ENCODE results near the gene SAPCD2.

Gene SAPCD2

DNA sequence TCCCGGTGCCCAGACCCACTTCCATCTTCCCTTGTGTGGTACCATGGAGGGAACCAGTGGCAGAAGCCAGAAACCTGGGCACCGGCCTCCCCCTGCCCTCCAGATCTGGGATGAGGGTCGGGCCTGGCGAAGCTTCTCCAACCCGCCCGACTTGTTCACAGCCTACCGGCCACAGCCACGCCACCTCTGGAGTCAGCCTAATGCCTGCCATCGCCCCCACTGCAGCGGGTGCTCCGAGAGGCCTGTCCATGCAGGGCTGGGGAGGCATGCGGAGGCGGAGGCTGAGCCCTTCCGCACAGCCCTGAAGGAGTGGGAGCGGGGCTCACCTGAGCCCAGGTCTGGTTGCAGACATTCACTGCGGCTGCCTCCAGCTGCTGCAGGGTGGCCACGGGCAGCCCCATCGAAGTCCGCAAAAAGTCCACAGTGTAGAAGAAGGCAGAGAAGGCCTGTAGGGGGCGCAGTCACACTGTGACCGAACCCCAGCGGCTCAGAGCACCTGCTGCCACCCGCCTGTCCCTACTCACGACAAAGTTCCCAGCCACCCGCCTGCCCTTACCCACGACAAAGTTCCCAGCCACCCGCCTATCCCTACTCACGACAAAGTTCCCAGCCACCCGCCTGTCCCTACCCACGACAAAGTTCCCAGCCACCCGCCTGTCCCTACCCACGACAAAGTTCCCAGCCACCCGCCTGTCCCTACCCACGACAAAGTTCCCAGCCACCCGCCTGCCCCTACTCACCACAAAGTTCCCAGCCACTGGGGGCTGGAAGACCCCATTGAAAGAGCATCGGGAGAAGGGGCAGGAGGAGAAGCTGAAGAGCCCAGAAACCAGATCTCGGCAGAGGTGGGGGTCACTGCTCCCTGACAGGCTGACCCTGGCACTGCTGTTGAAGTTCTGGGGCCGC is 20.6 kb downstream of the SAPCD2 start:
- peak; percentile 62 to 80 for DNase-seq (ENCODE audit: low read depth in 2 of 2)

DNA sequence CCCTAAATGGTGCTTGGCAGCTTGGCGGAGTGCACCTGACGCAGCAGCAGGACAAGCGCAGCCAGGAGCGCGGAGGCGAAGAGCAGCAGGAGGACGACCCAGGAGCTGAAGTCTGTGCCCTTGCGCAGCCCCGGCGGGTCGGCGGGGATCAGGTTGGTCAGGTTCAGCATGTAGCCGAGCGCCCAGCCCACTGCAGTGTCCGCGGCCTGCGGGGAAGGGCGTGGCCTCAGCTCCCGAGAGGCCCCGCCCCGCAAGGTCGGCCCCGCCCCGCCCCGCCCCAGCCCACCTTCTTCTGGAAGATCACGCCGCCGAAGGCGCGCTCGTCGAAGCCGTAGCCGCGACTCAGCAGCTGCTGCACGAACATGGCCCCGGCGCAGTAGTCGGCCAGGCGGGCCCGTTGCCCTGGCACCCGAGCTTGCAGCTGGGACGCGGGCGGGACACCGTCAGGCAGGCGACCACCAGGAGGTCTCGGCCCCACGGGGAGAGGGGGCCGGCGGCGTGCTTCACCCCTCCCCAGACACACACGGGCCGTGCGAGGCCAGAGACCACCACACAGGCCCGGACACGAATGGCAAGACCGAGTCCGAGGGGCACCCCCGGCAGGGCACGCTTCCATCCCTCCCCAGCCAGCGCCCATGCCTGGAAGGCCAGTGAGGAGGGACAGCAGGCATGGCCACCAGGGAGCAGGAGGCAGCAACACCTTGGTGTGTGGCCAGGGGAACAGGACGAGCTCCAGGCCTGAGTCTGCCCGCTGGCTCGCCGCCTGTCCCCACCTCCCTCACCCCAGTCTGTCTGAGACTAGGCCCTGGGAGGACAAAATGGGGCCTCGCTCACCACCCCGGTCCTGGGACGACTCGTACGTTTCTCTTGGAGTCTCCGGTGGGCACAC is 21.5 kb downstream of the SAPCD2 start:
- no peak for DNase-seq (ENCODE audit: low read depth in 2 of 2)

DNA sequence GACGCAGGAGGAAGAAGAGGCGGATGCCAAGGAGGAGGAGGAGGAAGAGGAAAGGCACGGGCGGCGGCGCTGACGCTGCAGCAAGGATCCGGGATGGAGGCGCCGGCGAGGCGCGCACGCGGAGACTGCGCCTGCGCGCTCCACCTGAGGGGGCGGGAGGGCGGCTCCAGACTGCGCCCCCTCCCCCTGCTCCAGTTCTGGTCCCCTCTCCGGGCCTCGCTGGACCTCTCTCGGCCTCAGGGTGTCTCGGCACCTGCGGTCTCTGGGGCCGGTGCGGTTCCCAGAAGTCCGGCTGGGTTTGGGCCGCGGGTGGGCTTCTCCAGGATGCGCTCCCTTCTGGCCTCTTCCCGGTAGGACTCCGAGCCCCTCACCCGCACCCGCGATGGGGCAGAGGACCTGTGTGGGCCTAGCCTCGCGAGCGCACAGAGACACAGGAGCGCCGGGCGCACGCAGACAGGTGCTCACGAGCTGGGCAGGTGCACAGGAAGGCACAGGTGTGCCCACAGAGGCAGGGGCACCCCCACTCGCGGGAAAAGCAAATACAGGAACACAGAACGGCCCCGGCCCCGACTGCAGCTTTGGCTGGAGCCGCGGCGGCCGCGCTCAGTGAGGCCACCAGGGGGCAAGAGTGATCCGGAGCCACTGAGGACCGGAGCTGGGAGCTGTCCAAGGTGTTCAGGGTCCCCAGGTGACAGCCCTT is 24.1 kb downstream of the SAPCD2 start, which contains the start of gene NPDC1:
Gene NPDC1, minus strand, starts transcription at position 90 of the 700 bp plus-strand sequence. CDS start 188 bp downstream, outside the sequence.
- DNase-seq (ENCODE audit: low read depth in 2 of 2): peak; percentile 80

DNA sequence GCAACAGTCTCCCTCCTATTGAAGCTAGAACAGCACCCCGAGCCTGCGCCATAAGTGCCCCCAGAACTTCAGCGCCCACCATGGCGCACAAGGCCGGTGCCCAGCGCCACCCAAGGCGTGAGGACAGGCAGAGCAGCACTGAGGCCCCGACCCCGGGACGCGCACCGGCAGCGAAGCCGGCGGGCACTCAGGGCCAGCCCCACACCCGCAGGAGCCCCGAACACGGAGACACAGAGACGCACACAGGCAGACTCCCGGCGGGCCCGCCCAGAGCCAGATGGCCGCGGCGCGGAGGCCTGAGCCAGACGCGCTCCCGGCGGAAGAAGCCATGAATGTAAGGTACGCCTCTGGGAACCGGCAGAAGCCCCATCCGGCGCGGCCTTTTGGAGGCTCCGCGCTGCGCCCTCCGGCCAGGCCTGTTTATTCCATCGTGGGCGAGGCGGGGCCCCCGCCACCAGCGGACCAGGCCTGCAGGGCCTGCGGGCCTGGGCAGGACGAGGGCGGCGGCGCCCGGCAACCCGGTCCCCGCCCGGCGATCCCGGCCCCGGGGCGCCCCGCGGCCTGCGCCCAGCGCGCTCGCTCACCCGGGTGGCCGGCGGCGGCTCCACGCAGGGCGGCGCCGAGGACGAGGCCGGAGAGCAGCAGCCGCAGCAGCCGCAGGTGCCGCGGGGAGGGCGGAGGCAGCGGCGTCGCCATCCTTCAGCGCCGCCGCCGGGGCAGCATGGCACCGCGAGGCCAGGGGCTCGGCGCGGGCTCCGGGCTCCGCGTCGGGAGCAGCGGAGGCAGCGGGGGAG is 24.9 kb downstream of the SAPCD2 start:
- DNase-seq (ENCODE audit: low read depth in 2 of 2): no peak

DNA sequence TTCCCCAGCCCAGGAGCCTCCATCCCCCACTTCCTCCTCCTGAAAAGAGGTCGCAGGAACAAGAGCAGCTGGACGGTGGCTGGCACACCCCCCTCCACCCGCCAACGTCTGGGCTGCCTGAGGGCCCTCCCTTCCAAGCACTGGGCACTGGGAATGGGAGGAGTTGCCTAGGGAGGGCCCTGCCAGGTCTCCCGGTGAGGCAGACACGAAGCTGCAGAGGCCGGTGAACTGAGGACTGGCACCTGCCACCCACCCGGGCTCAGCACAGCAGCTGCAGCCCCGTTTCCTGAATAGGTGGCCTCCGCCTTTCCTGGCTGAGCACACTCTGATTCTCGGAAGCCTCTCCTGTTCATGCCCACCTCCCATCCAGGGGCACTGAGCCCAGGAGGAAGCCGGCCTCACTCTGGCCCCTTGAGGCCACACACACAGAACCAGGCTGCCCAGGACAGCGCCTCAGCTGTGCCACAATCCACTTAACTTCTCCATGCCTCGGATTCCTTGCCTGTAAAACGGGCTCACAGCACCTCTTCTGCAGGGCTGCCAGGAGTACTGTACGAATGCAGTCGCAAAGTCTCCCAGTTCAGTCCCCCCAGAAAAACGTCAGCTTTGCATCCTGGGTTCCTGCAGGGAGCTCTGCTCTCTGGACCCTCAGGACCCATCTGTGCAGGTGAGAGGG is 25.7 kb downstream of the SAPCD2 start:
- DNase-seq (ENCODE audit: low read depth in 2 of 2): no peak

DNA sequence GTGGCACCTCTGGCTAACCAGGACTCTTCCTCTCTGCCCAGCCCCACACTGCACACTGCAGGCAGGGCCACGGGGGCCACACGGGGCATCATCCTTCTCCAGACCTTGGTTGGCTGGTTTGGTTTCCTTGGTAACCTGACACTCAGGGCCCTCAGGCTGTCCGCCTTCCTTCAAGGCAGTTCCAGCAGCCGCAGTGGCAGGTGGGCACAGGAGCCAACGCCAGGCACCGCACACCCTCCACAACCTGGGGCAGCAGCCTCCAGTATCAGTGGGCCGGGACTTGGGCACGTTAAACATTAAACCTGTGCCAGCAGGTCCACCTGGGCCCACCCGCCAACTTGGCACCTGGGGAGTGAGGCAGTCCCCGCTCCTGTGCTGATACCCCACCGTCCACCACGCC is 26.3 kb downstream of the SAPCD2 start:
- no peak for DNase-seq (ENCODE audit: low read depth in 2 of 2)

DNA sequence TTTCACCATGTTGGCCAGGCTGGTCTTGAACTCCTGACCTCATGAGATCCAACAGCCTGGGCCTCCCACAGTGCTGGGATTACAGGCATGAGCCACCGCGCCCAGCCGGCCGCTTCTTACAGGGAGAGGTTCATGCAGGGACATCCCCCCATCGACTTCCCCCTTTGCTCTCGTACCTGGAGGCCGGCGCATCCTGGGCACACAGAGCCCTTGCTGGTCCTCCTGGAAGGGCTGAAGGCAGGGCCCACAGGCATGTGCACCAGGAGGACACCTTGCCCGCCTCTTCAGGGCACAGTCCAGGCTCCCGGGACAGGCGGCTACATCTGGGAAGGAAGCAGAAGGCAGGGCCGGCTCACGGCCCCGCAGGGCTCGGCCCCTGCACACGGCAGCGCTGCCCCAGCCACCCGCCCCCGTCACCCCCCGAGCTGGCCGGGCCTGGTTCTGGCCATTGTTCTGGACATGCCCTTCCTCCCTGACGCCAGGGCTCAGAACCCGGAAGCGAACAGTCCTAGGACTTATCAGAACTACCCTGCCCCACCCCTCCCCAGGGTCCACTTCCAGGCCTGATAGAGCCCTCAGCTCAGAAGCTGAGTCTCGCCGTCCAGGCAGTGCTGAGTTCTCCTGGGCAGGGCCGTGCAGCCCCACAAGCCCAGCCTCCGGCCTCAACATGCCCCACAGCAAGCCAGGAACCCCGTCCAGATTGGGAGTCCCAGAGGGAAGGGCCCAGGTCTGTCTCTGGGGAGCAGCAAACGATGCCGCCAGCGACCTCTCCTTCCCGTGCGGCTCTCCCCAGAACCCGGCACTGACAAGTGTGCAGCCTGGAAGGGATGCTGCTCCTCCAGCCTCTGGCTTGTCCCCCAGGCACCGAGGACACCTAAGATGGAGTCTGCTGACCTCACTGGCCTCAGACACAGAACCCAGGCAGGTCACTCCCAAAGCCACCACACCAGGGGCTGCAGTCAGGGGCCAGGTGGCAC is 27.3 kb downstream of the SAPCD2 start:
- DNase-seq (ENCODE audit: low read depth in 2 of 2): no peak

DNA sequence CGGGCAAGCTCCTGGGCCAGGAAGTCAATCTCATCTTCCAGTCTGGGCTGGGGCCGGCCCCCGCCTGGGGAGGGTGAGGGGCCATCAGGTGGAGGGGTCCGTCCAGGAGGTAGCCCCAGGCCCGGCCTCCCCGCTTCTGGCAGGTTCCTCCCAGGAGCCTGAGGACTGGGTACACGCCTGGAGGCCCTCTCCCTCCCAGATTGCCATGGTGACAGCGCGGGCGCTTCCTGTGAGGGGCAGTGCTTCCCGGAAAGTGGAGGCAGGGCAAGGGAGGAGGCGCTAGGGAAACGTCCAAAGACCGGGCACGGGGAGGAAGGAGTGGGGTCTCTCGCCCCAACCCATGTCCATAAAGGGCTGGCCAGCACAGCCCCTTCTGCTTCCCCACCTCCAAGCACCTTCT is 29.2 kb downstream of the SAPCD2 start:
- DNase-seq (ENCODE audit: low read depth in 2 of 2): no peak

DNA sequence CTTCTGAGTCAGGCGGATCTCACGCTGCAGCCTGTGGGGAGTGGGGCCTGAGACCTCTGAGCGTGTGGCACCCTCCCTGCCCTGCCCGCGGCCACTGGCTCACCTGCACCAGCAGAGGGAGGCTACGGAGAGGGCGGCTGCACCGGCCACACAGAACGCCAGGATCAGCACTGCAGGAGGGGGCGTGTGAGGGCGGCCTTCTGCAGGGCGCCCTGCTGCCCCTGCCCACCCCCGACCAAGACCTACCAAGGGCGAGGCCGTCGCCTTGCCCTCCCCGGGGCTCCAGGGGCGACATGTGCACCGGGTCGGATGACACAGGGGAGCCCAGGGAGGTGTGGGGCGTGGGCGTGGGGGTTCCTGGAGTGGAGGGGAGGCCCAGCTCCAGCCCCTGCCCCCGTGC is 29.8 kb downstream of the SAPCD2 start:
- DNase-seq (ENCODE audit: low read depth in 2 of 2): no peak

DNA sequence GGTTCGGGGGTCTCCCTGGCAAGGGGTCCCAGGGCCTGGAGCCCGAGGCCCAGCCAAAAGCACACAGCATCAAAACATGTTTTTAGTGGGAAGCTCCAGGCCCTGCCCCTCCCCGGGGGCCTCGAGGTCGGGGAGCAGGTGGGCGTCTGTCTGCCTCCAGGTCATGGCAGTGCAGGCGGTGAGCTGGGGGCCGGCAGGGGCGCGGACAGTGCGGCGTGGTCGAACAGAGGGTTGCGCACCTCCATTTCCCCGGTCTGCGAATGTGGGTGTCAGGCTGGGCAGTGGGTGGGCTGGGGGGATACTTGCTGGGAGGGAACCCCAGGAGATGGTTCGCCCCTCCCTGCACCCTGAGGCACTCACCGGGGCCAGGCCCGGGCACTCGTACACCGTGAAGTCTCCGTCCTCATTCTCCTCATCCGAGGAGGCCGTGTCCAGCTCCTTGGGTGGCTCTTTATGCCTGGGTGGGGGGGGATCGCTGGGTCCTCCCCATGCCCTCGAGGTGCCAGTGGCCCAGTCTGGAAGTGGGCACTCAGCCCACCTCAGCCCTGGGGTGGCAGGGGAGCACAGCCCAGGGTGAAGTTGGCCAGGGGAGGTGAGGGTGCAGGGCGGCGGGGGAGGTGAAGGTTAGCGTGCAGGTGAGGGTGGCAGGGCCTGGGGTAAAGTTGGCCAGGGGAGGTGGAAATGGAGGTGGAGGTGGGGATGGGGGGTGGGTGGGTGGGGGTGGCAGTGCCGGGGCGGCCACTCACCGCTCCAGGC is 30.6 kb downstream of the SAPCD2 start:
- no peak for DNase-seq (ENCODE audit: low read depth in 2 of 2)

DNA sequence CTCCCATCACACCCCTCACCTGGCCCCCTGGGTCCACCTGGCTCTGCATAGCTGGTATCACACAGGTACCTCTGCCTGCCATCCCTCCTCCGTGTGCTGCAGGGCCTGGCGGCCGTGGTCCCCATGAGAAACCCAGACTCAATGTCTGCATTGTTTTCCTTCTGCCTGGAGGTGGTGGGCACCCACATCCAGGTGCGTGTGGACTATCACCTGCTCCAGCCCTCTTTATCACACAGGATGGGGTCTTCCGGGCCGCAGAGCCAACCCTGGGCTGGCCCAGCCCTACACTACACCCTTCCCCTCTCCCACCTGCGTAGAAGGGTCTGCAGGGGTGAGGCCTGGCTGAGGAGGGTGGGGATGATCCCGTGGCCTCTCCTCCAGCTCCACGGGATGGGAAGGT is 31.4 kb downstream of the SAPCD2 start:
- no peak for DNase-seq (ENCODE audit: low read depth in 2 of 2)

DNA sequence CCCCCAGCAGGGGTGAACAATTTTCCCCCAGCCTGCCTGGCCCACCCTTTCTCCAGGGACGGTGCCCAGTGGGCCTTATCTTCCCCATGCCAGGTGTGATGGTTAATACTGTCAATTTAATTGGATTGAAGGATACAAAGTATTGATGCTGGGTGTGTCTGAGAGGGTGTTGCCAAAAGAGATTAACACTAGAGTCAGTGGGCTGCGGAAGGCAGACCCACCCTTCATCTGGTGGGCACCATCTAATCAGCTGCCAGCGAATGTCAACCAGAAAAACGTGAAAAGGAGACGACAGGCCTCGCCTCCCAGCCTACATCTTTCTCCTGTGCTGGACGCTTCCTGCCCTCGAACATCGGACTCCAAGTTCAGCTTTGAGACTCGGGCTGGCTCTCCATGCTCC is 32.9 kb downstream of the SAPCD2 start:
- DNase-seq (ENCODE audit: low read depth in 2 of 2): no peak

DNA sequence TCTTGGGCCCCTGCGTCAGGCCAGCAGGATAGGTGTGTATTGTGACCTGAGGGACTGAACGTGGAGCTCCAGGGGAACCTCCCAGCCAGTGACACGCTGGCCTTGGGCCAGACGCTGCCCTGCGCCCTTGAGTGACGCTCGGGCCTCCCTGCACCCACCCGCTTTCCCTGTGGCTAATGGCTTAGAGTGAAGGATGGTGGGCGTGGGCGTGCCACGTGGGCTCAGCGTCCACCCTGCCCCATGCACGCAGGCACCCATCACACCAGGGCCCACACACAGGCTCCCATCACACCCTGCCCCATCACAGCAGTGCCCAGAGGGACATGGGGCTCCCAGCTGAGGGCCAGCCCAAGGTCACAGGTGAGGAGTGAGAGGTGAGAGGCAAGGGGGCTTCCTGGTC is 33.3 kb downstream of the SAPCD2 start:
- DNase-seq (ENCODE audit: low read depth in 2 of 2): no peak

DNA sequence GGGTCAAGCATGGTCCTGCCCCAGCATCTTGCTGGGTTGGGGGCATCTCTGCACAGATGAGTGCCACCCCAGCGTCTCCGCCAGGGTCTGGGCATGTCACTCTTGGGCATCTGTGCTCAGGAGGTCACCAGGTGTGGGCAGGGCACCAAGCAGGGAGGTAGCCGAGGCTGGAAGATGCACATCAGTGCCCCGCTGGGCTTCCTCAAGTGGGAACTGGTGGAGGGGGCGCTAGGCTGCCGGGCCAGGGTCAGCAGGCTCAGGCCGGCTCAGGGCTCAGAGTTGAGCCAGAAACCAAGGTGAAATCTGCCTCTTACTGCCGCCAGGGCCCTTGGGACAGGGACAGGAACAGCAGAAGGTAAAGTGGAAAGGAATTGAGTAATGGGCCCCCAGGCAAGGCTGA is 34.4 kb downstream of the SAPCD2 start:
- no peak for DNase-seq (ENCODE audit: low read depth in 2 of 2)

DNA sequence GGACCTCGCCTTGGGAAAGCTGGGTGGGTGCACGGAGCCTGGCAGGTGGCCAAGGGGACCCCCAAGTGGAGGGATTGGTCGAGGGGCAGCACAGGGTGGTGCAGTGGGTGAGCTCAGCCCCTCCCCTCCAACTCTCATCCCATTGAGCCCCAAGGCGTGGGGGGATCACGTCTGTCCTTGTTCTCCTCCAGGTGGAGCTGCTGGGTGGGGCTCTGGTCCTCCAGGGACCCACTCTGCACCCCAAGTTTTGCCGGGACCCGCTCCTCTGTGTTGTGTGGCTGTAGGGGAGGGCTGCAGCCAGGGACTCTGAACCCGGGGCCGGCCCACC is 34.9 kb downstream of the SAPCD2 start:
- DNase-seq (ENCODE audit: low read depth in 2 of 2): no peak

DNA sequence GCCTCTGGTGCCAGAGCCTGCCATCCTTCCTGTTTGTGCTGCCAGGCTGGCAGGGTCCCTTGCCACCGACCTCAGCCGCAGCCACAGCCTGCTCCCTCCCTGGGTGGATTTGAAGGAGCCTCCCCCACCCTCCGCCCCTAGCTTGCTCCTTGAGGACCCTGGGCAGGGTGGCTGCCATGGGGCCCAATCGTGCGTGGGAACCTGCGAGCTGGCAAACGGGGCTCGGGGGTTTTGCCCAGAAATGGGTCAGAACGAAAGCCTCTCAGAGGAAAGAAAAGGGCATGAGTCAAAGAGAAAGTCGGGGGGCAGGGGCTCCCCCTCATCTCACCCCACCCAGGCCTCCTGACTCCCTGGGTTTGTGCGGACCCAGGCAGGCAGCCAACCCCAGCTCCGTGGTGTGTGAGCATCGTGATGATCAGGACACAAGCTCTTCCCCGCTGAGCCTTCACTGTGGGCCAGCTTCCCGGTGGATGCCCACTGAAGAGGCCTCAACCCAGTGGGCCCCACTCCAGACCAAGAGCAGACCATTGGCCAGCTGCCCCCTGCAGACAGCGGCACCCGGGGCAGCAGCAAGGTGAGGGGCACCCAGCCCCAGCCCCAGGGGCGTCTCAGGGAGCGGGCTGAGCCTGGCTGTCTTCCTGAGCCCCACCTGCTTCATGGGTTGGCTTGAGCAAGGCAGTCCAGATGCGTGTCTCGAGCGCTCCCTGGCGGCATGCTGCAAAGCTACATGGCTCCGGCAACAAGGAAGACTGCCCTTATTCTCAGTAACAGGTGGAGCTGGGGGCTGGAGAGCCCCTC is 35.4 kb downstream of the SAPCD2 start:
- peak; percentile 85 to 87 for DNase-seq (ENCODE audit: low read depth in 2 of 2)

DNA sequence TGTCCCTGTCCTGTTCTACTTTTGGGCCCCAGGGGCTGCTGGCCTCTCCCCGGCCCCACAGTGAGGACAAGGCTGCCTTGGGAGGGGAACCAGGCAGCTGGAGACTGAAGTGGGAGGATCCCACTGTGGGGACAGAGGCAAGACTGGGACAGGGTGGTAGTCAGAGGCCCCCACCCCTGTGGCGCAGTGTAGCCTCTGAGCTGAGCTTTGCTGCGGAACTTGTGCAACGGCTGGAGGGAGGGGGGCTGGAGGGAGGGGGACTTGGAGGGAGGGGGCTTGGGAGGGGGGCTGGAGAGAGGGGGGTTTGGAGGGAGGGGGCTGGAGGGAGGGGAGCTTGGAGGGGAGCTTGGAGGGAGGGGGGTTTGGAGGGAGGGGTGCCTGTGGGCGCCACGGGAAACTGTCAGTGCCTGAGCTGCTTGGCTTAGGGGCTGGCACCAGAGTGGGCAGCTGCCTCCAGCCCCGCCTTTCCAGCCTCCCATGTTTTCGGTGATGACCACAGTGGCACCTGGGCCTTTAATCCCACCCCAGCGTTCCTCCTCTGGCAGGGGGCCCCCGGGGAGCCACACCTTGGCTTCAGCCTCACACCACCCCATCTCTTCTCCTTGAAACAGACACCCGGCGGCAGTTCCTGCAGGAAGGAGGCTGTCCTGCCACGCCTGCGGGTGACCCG is 36.2 kb downstream of the SAPCD2 start:
- no peak for DNase-seq (ENCODE audit: low read depth in 2 of 2)
